CD4-positive, alpha-beta T cell treated with Interleukin-15 for 1 hour (primary cell): ENCODE data around the gene MET.
"Not testable (repeated sequence)": the region's sequence is repeated elsewhere in the genome, so short reads cannot be mapped to it uniquely, and the experiment has no call there.

Source experiments
- DNase-seq: peaks from one replicate; pipeline ENCODE4 v3.0.0-alpha.2; 2020

The MET gene

GRCh38 chr7:116671681-116672595 is at the start of gene MET:
TSS of gene MET (plus strand) at chr7:116672196. CDS start at chr7:116699085, 26,889 bp downstream.
- DNase-seq: peak; percentile 41

GRCh38 chr7:116626886-116627285 is 45.1 kb upstream of the MET start:
- DNase-seq: no peak

GRCh38 chr7:116629051-116629463 is 42.9 kb upstream of the MET start:
- DNase-seq: no peak

GRCh38 chr7:116630357-116630756 is 41.6 kb upstream of the MET start:
- DNase-seq: no peak

- DNase-seq: peak; percentile 49
Measured at GRCh38 chr7:116630932-116631671, 40.9 kb upstream of the MET start.

GRCh38 chr7:116631676-116632075 is 40.3 kb upstream of the MET start:
- no peak for DNase-seq

GRCh38 chr7:116632384-116632783 is 39.6 kb upstream of the MET start:
- DNase-seq: no peak

- peak; percentile 20 for DNase-seq
Measured at GRCh38 chr7:116633131-116633988, 38.6 kb upstream of the MET start.

GRCh38 chr7:116636997-116637396 is 35.0 kb upstream of the MET start:
- DNase-seq: no peak

- DNase-seq: not testable (repeated sequence)
Measured at GRCh38 chr7:116638592-116638991, 33.4 kb upstream of the MET start.

GRCh38 chr7:116641551-116642153 is 30.3 kb upstream of the MET start:
- DNase-seq: no peak

GRCh38 chr7:116643148-116643547 is 28.8 kb upstream of the MET start:
- not testable (repeated sequence) for DNase-seq

- DNase-seq: no peak
Measured at GRCh38 chr7:116644628-116645027, 27.4 kb upstream of the MET start.

GRCh38 chr7:116647290-116647689 is 24.7 kb upstream of the MET start:
- DNase-seq: no peak

GRCh38 chr7:116647861-116648260 is 24.1 kb upstream of the MET start:
- DNase-seq: no peak

- no peak for DNase-seq
Measured at GRCh38 chr7:116650436-116650835, 21.6 kb upstream of the MET start.

- no peak for DNase-seq
Measured at GRCh38 chr7:116652793-116653192, 19.2 kb upstream of the MET start.

- no peak for DNase-seq
Measured at GRCh38 chr7:116653204-116653603, 18.8 kb upstream of the MET start.

- DNase-seq: no peak
Measured at GRCh38 chr7:116653646-116654045, 18.4 kb upstream of the MET start.

GRCh38 chr7:116659248-116659647 is 12.7 kb upstream of the MET start:
- DNase-seq: not testable (repeated sequence)

- DNase-seq: no peak
Measured at GRCh38 chr7:116661865-116662264, 10.1 kb upstream of the MET start.

- DNase-seq: no peak
Measured at GRCh38 chr7:116663744-116664143, 8.3 kb upstream of the MET start.
